CD4-positive, alpha-beta memory T cell (primary cell): Measurements from ENCODE around the gene MKNK1. TPM values are rescaled to one million over a fixed set of nuclear protein-coding genes. Genes with fewer than 3 reads are reported as not detected.

Experiments used
- CTCF ChIA-PET: fragments of 350-600 bp; sonication (Branson Sonifier 250); formaldehyde crosslinking; loops from one replicate; lab custom pipeline; 2021; ENCODE audit warnings: inconsistent platforms; ENCODE audit not compliant: partially characterized antibody; lab: Charles Lee
- POLR2A ChIA-PET: fragments of 350-600 bp; sonication (Branson Sonifier 250); formaldehyde crosslinking; loops from one replicate; lab custom pipeline; 2021; ENCODE audit not compliant: partially characterized antibody; lab: Charles Lee
- DNase-seq, 5 donors: peaks; one replicate each; pipeline versions ENCODE4 v3.0.0 to v3.0.0-alpha.2; 2020 to 2022; ENCODE audit warnings: mixed read lengths in 1 of 5
- H3K27ac ChIP-seq: one replicate; pipeline ENCODE4 v1.7.0; 2013; ENCODE audit warnings: low read depth, low read length
- H3K27me3 ChIP-seq: 2 replicates; pipeline ENCODE4 v1.7.0; 2013; ENCODE audit warnings: mild to moderate bottlenecking, low read length, moderate library complexity; ENCODE audit not compliant: insufficient read depth
- H3K36me3 ChIP-seq: 2 replicates; pipeline ENCODE4 v1.7.0; 2013; ENCODE audit warnings: mild to moderate bottlenecking, low read length, moderate library complexity; ENCODE audit not compliant: insufficient read depth
- H3K4me1 ChIP-seq: 2 replicates; pipeline ENCODE4 v1.7.0; 2013; ENCODE audit warnings: mild to moderate bottlenecking, low read length, moderate library complexity; ENCODE audit not compliant: insufficient read depth
- H3K4me3 ChIP-seq, 2 donors: one replicate each; pipeline ENCODE4 v1.7.0; 2013; ENCODE audit warnings: low read length in 2 of 2, mild to moderate bottlenecking in 1 of 2
- H3K9me3 ChIP-seq, 2 donors: one replicate each; pipeline ENCODE4 v1.7.0; 2013; ENCODE audit warnings: low read length in 2 of 2, control low read depth in 1 of 2; ENCODE audit not compliant: control insufficient read depth in 1 of 2
- H3K27ac Mint-ChIP-seq, 7 donors: one replicate each; pipeline ENCODE4 v1.8.0; 2020 to 2021; ENCODE audit warnings: mixed read lengths in 7 of 7, mild to moderate bottlenecking in 6 of 7, inconsistent platforms in 3 of 7, moderate library complexity in 3 of 7
- H3K27me3 Mint-ChIP-seq, 2 donors: one replicate each; pipeline ENCODE4 v1.8.0; 2020 to 2021; ENCODE audit warnings: mixed read lengths in 2 of 2
- H3K36me3 Mint-ChIP-seq, 2 donors: one replicate each; pipeline ENCODE4 v1.8.0; 2020 to 2021; ENCODE audit warnings: mixed read lengths in 2 of 2, inconsistent platforms in 1 of 2, mild to moderate bottlenecking in 1 of 2
- H3K4me1 Mint-ChIP-seq, 4 donors: one replicate each; pipeline ENCODE4 v1.8.0; 2020 to 2021; ENCODE audit warnings: mixed read lengths in 4 of 4, mild to moderate bottlenecking in 1 of 4
- H3K4me3 Mint-ChIP-seq, 8 donors: one replicate each; pipeline ENCODE4 v1.8.0; 2020 to 2021; ENCODE audit warnings: mixed read lengths in 8 of 8, mild to moderate bottlenecking in 7 of 8, moderate library complexity in 6 of 8, inconsistent platforms in 3 of 8
- H3K9me3 Mint-ChIP-seq, 8 donors: one replicate each; pipeline ENCODE4 v1.8.0; 2020 to 2021; ENCODE audit warnings: mixed read lengths in 8 of 8, mild to moderate bottlenecking in 5 of 8, inconsistent platforms in 3 of 8, moderate library complexity in 1 of 8
- intact Hi-C: fragments of 100-400 bp; cut with micrococcal nuclease; formaldehyde crosslinking; loops from one replicate; pipeline ENCODE4 v1.15.1; 2023
- polyA plus RNA-seq, 2 donors: library from polyadenylated mRNA; unstranded; fragments of 300-500 nt; fragmentation: Illumina TruSeq; gene quantifications; one replicate each; pipeline ENCODE4 v1.2.3, GENCODE V29; 2021
- total RNA-seq, 2 experiments: library from RNA; stranded (reverse); gene quantifications; one replicate each; pipeline ENCODE4 v1.2.3, GENCODE V29; 2021

The MKNK1 gene
- total and polyA plus RNA-seq, 4 experiments from 2014 or later: 29.3 to 54.9 (median 43.8) TPM

DNA sequence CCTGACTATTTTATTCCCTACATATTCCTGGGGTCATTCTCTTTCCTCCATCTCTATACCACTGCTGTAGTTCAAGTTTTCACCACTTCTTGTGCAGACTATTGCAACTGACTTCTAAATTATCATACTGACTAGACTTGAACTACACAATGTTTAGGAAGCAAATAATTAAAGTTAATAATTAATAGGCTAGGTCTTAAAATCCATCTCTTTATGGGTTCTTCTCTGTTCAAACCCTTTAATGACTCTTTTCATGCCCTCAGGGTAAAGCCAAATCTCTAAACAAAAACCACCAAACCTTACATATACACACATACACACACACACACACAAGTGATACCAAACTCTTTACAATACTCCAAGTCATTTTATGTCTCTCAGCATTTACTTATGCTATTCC, 34.9 kb upstream of the MKNK1 start:
- H3K27ac Mint-ChIP-seq: peak overlapping the region in 3 of 7 donors; percentile 2 to 72 (median 9)
- peaks cover 52 to 65% of the 10 kb centered on the region in 2 donors for H3K36me3 Mint-ChIP-seq
- no peaks in the 10 kb centered on the region for H3K4me1 ChIP-seq
- H3K9me3 ChIP-seq: no peaks in the 10 kb centered on the region
- intact Hi-C loops: no loop called here
- no peaks in the 10 kb centered on the region for H3K27me3 Mint-ChIP-seq
- H3K4me3 Mint-ChIP-seq: no peak overlapping the region
- H3K27ac ChIP-seq: no peak overlapping the region
- no peak overlapping the region for H3K4me3 ChIP-seq
- peaks cover 0 to 2% (median 0%) of the 10 kb centered on the region in 4 donors for H3K4me1 Mint-ChIP-seq
- ChIA-PET CTCF (no interaction called here), POLR2A (no interaction called here)
- no peaks in the 10 kb centered on the region for H3K27me3 ChIP-seq
- no peak for DNase-seq
- H3K9me3 Mint-ChIP-seq: no peaks in the 10 kb centered on the region
- peaks cover 18% of the 10 kb centered on the region for H3K36me3 ChIP-seq

DNA sequence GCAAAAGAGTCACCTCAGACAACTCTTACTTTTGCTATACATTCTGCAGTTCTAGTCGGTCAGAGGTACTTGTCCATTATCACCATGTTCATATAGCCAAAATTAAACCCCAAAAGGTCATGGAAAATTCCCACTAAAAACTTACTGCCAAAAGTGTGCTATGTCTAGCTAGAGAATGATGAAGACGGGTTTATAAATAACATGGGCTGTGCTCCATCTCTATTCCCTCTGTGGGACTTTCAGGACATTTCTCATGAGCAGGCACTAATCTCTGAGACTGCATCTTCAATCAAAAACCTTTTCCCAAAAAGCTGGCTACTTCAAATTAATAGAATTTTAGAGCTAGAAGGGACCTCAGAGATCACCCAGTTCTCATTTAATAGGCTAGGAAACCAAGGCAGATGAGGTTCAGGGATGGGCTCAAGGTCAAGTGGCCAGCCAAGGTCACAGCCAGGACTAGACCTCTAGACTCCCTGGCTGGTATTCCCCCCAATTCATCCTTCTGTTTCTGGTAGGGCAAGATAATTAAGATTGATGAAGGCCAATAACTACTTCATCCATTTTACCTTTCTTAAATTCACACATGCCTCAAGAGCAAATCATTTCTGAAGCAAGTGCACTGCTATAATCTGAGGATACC, 33.5 kb upstream of the MKNK1 start:
- peaks cover 0 to 2% (median 0%) of the 10 kb centered on the region in 4 donors for H3K4me1 Mint-ChIP-seq
- no peaks in the 10 kb centered on the region for H3K27me3 ChIP-seq
- H3K9me3 Mint-ChIP-seq: no peaks in the 10 kb centered on the region
- no peak overlapping the region for H3K4me3 Mint-ChIP-seq
- H3K27ac Mint-ChIP-seq: peak overlapping the region in 1 of 7 donors; percentile 38
- H3K9me3 ChIP-seq: no peaks in the 10 kb centered on the region
- H3K4me3 ChIP-seq: no peak overlapping the region
- H3K27me3 Mint-ChIP-seq: no peaks in the 10 kb centered on the region
- H3K36me3 ChIP-seq: peaks cover 22% of the 10 kb centered on the region
- no peak for DNase-seq
- CTCF ChIA-PET: no interaction called here
- H3K27ac ChIP-seq: no peak overlapping the region
- POLR2A ChIA-PET: no interaction called here
- no peaks in the 10 kb centered on the region for H3K4me1 ChIP-seq
- intact Hi-C loops: no loop called here
- peaks cover 61 to 72% of the 10 kb centered on the region in 2 donors for H3K36me3 Mint-ChIP-seq

DNA sequence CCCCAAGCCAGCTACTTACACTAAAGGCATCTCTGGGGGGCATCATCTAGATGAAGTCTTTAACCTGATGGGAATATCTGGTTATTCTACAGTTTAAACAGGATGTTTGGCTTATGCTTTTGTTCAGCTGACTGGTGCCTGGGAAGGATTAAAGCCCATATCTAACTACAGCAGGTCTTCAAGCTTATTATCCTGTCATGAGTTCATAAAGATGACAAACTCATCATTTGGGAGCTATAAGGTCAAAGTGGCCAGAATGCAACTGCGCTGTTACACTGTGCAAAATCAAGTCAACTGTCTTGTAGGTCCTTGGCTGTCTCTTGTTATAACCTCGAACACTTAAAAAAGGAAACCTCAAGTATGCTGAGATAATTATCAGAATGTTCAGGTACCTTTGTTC, 31.1 kb upstream of the MKNK1 start:
- Histone ChIP-seq H3K9me3 (no peaks in the 10 kb centered on the region), H3K4me1 (no peaks in the 10 kb centered on the region), H3K27ac (no peak overlapping the region), H3K4me3 (no peak overlapping the region), H3K36me3 (peaks cover 25% of the 10 kb centered on the region), H3K27me3 (no peaks in the 10 kb centered on the region)
- Mint-ChIP-seq H3K4me3 (no peak overlapping the region), H3K9me3 (no peaks in the 10 kb centered on the region), H3K27ac (peak overlapping the region in 1 of 7 donors; percentile 37), H3K27me3 (no peaks in the 10 kb centered on the region), H3K36me3 (peaks cover 57 to 74% of the 10 kb centered on the region in 2 donors), H3K4me1 (peaks cover 0 to 2% (median 0%) of the 10 kb centered on the region in 4 donors)
- CTCF ChIA-PET: interaction anchor here (1.1 kb wide), 1 partner anchor 12 kb away, joined by 3 read pairs; no protein-coding TSS in a partner anchor
- intact Hi-C loops: no loop called here
- POLR2A ChIA-PET: no interaction called here
- DNase-seq: no peak

DNA sequence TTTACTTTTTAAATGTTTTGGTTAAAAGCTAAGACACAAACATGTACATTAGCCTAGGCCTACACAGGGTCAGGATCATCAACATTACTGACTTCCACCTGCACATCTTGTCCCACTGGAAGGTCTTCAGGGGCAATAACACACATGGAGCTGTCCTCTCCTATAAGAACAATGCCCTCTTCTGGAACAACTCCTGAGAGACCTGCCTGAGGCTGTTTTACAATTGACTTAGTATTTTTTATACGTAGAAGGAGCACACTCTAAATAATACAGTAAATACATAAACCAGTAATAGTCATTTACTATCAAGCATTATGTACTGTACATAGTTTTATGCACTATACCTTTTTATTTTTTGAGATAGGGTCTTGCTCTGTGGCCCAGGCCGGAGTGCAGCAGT, 26.7 kb upstream of the MKNK1 start:
- Histone ChIP-seq H3K27ac (no peak overlapping the region), H3K4me1 (no peaks in the 10 kb centered on the region), H3K27me3 (no peaks in the 10 kb centered on the region), H3K36me3 (peaks cover 23% of the 10 kb centered on the region), H3K9me3 (no peaks in the 10 kb centered on the region), H3K4me3 (no peak overlapping the region)
- no peak for DNase-seq
- Mint-ChIP-seq H3K27ac (no peak overlapping the region), H3K9me3 (no peaks in the 10 kb centered on the region), H3K4me3 (no peak overlapping the region), H3K36me3 (peaks cover 37 to 54% of the 10 kb centered on the region in 2 donors), H3K4me1 (no peaks in the 10 kb centered on the region), H3K27me3 (no peaks in the 10 kb centered on the region)
- ChIA-PET CTCF (interaction anchor here (1.0 to 1.5 kb wide), 2 partner anchors 13 to 98 kb away, joined by 4 read pairs; partner anchors contain the start of gene MOB3C), POLR2A (no interaction called here)
- intact Hi-C loops: no loop called here

DNA sequence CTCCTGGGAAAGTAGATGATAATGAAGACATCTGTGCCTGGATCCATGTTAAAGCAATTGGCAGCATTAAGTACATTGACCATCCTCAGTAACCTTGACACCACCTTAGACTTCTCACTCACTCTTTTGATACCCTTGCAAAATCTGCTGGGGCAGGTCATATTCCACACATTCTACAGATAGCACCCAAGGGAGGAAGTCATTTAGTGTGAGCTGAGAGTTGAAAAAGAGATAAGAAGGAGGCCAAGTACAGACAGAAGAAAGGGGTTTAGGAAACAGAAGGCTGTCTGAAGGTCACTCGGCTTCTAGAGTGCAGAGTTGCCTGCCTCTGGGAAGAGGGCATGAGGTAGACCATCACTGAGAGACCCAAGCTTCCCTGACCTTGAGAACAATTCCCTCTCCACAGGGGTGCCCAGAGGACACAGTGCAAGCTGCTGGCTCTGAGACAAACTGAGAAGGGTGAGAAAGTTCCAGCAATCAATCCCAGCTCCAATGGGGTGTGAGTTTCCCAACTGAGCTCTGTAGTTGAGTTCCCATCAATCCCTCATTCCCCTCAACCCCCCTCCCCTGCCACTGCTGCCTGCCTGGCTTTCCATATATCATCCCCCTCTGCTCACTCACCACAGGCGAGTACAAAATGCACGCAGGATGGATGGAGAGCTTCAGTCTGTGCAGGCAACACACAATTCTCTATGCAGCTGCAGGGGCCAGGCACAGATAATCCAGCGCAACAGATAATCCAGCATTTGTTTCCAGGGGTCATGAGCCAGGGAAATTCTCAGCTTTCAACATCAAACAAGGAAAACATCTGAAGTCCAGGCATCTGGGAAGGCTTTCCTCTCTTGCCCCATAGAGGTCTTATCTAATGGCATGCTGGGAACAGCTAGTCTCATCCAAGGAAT, 19.9 kb upstream of the MKNK1 start:
- Mint-ChIP-seq H3K4me1 (no peaks in the 10 kb centered on the region), H3K36me3 (peaks cover 0 to 5% of the 10 kb centered on the region in 2 donors), H3K9me3 (no peaks in the 10 kb centered on the region), H3K27me3 (no peaks in the 10 kb centered on the region), H3K27ac (no peak overlapping the region), H3K4me3 (no peak overlapping the region)
- Histone ChIP-seq H3K4me3 (no peak overlapping the region), H3K36me3 (no peaks in the 10 kb centered on the region), H3K27me3 (no peaks in the 10 kb centered on the region), H3K4me1 (no peaks in the 10 kb centered on the region), H3K9me3 (no peaks in the 10 kb centered on the region), H3K27ac (no peak overlapping the region)
- intact Hi-C loops: loop anchor here (2.0 kb wide), 1 partner anchor 101 kb away; no protein-coding TSS in a partner anchor
- POLR2A ChIA-PET: interaction anchor here (1.1 to 3.2 kb wide), 2 partner anchors 19 to 44 kb away, joined by 3 to 12 read pairs; partner anchors contain the start of gene MKNK1
- DNase-seq: no peak
- CTCF ChIA-PET: interaction anchor here (0.6 to 1.4 kb wide), 4 partner anchors 11 to 210 kb away, joined by 3 to 4 read pairs (median 3); no protein-coding TSS in a partner anchor

DNA sequence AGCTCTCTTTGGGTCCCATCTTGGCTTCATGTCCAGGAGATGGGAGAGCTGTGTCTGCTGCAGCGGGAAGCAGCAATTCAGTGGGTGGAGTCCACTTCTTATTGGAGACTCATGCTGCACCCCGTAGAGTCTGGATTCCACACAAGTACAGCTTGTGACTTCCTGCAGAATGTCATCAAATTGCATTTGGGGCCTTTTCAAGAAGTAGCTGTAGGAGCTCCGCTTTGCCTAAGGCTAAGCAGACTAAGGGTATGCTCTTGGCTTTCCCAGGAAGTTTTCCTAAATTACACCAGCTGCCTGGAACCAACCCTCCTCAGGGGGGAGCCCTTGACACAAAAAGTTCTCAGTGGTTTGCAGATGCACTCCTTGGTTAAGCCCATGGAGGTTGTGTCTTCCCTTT, 18.3 kb upstream of the MKNK1 start:
- DNase-seq: no peak
- H3K4me3 ChIP-seq: no peak overlapping the region
- Mint-ChIP-seq H3K27ac (no peak overlapping the region), H3K36me3 (no peaks in the 10 kb centered on the region), H3K4me1 (peaks cover under 1 to 6% (median 2%) of the 10 kb centered on the region in 4 donors), H3K27me3 (no peaks in the 10 kb centered on the region), H3K9me3 (no peaks in the 10 kb centered on the region), H3K4me3 (no peak overlapping the region)
- CTCF ChIA-PET: interaction anchor here (0.7 to 1.8 kb wide), 4 partner anchors 16 to 102 kb away, joined by 3 to 5 read pairs (median 3); no protein-coding TSS in a partner anchor
- intact Hi-C loops: loop anchor here (2.0 kb wide), 1 partner anchor 102 kb away; no protein-coding TSS in a partner anchor
- H3K27ac ChIP-seq: no peak overlapping the region
- H3K4me1 ChIP-seq: peaks cover under 1% of the 10 kb centered on the region
- H3K27me3 ChIP-seq: no peaks in the 10 kb centered on the region
- no peaks in the 10 kb centered on the region for H3K9me3 ChIP-seq
- H3K36me3 ChIP-seq: no peaks in the 10 kb centered on the region
- POLR2A ChIA-PET: interaction anchor here (3.2 kb wide), 1 partner anchor 17 kb away, joined by 12 read pairs; the partner anchor contains the start of gene MKNK1
